ENCODE data around the gene HTRA3. TPM values are rescaled to one million over a fixed set of nuclear protein-coding genes. Genes with fewer than 3 reads are reported as not detected.

The HTRA3 gene
- total and polyA plus RNA-seq, 2 of the 8 experiments (the other 6 are each of a cell fraction or from before 2014, with no cell fraction given) = 3.2 to 5.8 TPM

GRCh38 chr4:8326206-8326605 is 56.7 kb downstream of the HTRA3 start (continued):
- TF ChIP-seq RFX5 (IDR thresholded peaks at IDR 0.05; ENCODE audit: borderline replicate concordance, low read depth, low read length) (no peak), ATF3 (IDR thresholded peaks at IDR 0.05; ENCODE audit: insufficient read depth, low read depth, low read length) (no peak), BCL11A (IDR thresholded peaks at IDR 0.05; ENCODE audit: low read depth in 2 of 2, low read length in 2 of 2) (no peak)

Measured in H1 (cell line).